SK-N-SH (cell line): Measurements from ENCODE around the gene ZDHHC21.

ENCODE experiments used
- POLR2AphosphoS5 ChIP-seq: IDR thresholded peaks from 2 replicates; pipeline ENCODE4 v1.6.1; 2012; ENCODE audit warnings: low read depth, low read length
- SIN3A ChIP-seq: IDR thresholded peaks from 2 replicates; pipeline ENCODE4 v1.6.1; 2012; ENCODE audit warnings: low read depth, mild to moderate bottlenecking, low read length, moderate library complexity, borderline replicate concordance
- YY1 ChIP-seq: IDR thresholded peaks from 2 replicates; pipeline ENCODE4 v1.4.0; 2012; ENCODE audit warnings: low read depth, mild to moderate bottlenecking
- TF ChIP-seq, protein P1 (sequence below): IDR thresholded peaks from 2 replicates; pipeline ENCODE4 v1.4.0; 2012; ENCODE audit warnings: low read depth, borderline replicate concordance
- TF ChIP-seq, protein P2 (sequence below): fragments of 200-600 bp; sonication (generic); IDR thresholded peaks from 2 replicates; pipeline ENCODE4 v1.6.1; 2017; ENCODE audit warnings: antibody characterized with exemption, mild to moderate bottlenecking, moderate library complexity
- TF ChIP-seq, protein P3 (sequence below): IDR thresholded peaks from 2 replicates; pipeline ENCODE4 v1.6.1; 2012; ENCODE audit warnings: mild to moderate bottlenecking, low read depth, low read length, moderate library complexity
- TF ChIP-seq, protein P4 (sequence below): IDR thresholded peaks from 2 replicates; pipeline ENCODE4 v1.4.0; 2012; ENCODE audit warnings: low read depth, borderline replicate concordance

DNA sequence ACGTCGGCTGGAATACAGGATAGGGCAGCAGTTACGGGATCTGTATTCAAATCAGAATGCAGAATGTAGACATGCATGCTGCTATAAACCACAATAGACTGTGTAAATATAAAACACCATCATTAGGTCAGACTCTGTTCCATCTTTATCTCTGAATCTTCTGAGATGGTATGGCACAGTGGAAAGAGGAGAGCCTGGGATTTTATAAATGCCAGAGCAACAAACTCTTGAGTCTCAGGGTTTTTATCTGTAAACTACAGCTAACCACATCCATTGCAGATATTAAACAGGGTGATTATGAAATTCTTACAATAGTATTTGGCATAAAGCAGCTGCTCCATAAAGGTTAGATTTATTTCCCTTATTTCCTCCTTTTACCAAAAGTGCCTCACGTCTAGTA lies 108.7 kb downstream of the ZDHHC21 start:
- TF ChIP-seq, protein P1, sequence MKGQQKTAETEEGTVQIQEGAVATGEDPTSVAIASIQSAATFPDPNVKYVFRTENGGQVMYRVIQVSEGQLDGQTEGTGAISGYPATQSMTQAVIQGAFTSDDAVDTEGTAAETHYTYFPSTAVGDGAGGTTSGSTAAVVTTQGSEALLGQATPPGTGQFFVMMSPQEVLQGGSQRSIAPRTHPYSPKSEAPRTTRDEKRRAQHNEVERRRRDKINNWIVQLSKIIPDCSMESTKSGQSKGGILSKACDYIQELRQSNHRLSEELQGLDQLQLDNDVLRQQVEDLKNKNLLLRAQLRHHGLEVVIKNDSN, result no peak
- TF ChIP-seq, protein P2, sequence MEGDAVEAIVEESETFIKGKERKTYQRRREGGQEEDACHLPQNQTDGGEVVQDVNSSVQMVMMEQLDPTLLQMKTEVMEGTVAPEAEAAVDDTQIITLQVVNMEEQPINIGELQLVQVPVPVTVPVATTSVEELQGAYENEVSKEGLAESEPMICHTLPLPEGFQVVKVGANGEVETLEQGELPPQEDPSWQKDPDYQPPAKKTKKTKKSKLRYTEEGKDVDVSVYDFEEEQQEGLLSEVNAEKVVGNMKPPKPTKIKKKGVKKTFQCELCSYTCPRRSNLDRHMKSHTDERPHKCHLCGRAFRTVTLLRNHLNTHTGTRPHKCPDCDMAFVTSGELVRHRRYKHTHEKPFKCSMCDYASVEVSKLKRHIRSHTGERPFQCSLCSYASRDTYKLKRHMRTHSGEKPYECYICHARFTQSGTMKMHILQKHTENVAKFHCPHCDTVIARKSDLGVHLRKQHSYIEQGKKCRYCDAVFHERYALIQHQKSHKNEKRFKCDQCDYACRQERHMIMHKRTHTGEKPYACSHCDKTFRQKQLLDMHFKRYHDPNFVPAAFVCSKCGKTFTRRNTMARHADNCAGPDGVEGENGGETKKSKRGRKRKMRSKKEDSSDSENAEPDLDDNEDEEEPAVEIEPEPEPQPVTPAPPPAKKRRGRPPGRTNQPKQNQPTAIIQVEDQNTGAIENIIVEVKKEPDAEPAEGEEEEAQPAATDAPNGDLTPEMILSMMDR, result no peak
- TF ChIP-seq, protein P3, sequence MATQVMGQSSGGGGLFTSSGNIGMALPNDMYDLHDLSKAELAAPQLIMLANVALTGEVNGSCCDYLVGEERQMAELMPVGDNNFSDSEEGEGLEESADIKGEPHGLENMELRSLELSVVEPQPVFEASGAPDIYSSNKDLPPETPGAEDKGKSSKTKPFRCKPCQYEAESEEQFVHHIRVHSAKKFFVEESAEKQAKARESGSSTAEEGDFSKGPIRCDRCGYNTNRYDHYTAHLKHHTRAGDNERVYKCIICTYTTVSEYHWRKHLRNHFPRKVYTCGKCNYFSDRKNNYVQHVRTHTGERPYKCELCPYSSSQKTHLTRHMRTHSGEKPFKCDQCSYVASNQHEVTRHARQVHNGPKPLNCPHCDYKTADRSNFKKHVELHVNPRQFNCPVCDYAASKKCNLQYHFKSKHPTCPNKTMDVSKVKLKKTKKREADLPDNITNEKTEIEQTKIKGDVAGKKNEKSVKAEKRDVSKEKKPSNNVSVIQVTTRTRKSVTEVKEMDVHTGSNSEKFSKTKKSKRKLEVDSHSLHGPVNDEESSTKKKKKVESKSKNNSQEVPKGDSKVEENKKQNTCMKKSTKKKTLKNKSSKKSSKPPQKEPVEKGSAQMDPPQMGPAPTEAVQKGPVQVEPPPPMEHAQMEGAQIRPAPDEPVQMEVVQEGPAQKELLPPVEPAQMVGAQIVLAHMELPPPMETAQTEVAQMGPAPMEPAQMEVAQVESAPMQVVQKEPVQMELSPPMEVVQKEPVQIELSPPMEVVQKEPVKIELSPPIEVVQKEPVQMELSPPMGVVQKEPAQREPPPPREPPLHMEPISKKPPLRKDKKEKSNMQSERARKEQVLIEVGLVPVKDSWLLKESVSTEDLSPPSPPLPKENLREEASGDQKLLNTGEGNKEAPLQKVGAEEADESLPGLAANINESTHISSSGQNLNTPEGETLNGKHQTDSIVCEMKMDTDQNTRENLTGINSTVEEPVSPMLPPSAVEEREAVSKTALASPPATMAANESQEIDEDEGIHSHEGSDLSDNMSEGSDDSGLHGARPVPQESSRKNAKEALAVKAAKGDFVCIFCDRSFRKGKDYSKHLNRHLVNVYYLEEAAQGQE, result no peak
- TF ChIP-seq POLR2AphosphoS5 (no peak), YY1 (no peak), SIN3A (no peak)
- TF ChIP-seq, protein P4, sequence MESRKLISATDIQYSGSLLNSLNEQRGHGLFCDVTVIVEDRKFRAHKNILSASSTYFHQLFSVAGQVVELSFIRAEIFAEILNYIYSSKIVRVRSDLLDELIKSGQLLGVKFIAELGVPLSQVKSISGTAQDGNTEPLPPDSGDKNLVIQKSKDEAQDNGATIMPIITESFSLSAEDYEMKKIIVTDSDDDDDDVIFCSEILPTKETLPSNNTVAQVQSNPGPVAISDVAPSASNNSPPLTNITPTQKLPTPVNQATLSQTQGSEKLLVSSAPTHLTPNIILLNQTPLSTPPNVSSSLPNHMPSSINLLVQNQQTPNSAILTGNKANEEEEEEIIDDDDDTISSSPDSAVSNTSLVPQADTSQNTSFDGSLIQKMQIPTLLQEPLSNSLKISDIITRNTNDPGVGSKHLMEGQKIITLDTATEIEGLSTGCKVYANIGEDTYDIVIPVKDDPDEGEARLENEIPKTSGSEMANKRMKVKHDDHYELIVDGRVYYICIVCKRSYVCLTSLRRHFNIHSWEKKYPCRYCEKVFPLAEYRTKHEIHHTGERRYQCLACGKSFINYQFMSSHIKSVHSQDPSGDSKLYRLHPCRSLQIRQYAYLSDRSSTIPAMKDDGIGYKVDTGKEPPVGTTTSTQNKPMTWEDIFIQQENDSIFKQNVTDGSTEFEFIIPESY, result no peak
